OCI-LY7 (cell line): ENCODE measurements around the gene ITPKB. TPM values are rescaled to one million over a fixed set of nuclear protein-coding genes. Genes with fewer than 3 reads are reported as not detected.

Experiments used
- BruUV-seq: library from RNA; stranded (reverse); fragments of 400-500 nt; replicated peaks from 2 replicates; lab custom pipeline; 2021; lab: Mats Ljungman, UMichigan
- CTCF ChIA-PET: fragments of 300-600 bp; sonication (Branson Sonifier 250); formaldehyde crosslinking; loops from one replicate; lab custom pipeline; 2022; ENCODE audit warnings: antibody characterized with exemption; ENCODE audit not compliant: unreplicated experiment; lab: Charles Lee
- POLR2A ChIA-PET: fragments of 300-600 bp; sonication (Branson Sonifier 250); formaldehyde crosslinking; loops from one replicate; lab custom pipeline; 2022; ENCODE audit warnings: antibody characterized with exemption; lab: Charles Lee
- DNase-seq: peaks from one replicate; pipeline ENCODE4 v3.0.0-alpha.2; 2015; ENCODE audit warnings: low spot score
- H2AFZ ChIP-seq: fragments of 200-600 bp; sonication (generic), shearing (Covaris generic); 2 replicates; pipeline ENCODE4 v1.6.1; 2014; ENCODE audit warnings: mild to moderate bottlenecking, antibody characterized with exemption, low read length, moderate library complexity
- H3K27ac ChIP-seq: fragments of 200-600 bp; sonication (generic); 2 replicates; pipeline ENCODE4 v1.5.1; 2014; ENCODE audit warnings: mixed run types, low read depth, mild to moderate bottlenecking, moderate library complexity, low read length, inconsistent platforms; ENCODE audit not compliant: poor library complexity, severe bottlenecking
- H3K36me3 ChIP-seq: fragments of 200-600 bp; sonication (generic); 2 replicates; pipeline ENCODE4 v1.6.1; 2014; ENCODE audit warnings: mild to moderate bottlenecking, antibody characterized with exemption, low read length, moderate library complexity, mixed read lengths; ENCODE audit not compliant: insufficient read depth
- H3K4me1 ChIP-seq: fragments of 200-600 bp; sonication (generic); 2 replicates; pipeline ENCODE4 v1.5.1; 2014; ENCODE audit warnings: mild to moderate bottlenecking, low read length; ENCODE audit not compliant: insufficient read depth, poor library complexity, severe bottlenecking
- H3K4me2 ChIP-seq: fragments of 200-600 bp; sonication (generic); 2 replicates; pipeline ENCODE4 v1.6.1; 2014; ENCODE audit warnings: mild to moderate bottlenecking, low read length
- H3K4me3 ChIP-seq: fragments of 200-600 bp; sonication (generic); 2 replicates; pipeline ENCODE4 v1.5.1; 2014; ENCODE audit warnings: mild to moderate bottlenecking, low read depth, low read length; ENCODE audit not compliant: poor library complexity, severe bottlenecking
- H3K79me2 ChIP-seq: fragments of 200-600 bp; sonication (generic); 2 replicates; pipeline ENCODE4 v1.6.1; 2016; ENCODE audit warnings: low read depth, mild to moderate bottlenecking, low read length, moderate library complexity, mixed read lengths; ENCODE audit not compliant: insufficient read depth
- H3K9me2 ChIP-seq: fragments of 200-600 bp; sonication (generic); 2 replicates; pipeline ENCODE4 v1.6.1; 2016; ENCODE audit warnings: mild to moderate bottlenecking, low read length, mixed read lengths; ENCODE audit not compliant: insufficient read depth
- H3K9me3 ChIP-seq: fragments of 200-600 bp; sonication (generic); 2 replicates; pipeline ENCODE4 v1.6.1; 2014; ENCODE audit warnings: mild to moderate bottlenecking, mixed run types, low read length, mixed read lengths
- H4K20me1 ChIP-seq: fragments of 200-600 bp; sonication (generic); 2 replicates; pipeline ENCODE4 v1.6.1; 2014; ENCODE audit warnings: mild to moderate bottlenecking, antibody characterized with exemption, low read length, moderate library complexity, mixed read lengths; ENCODE audit not compliant: insufficient read depth
- CTCF ChIP-seq: fragments of 200-600 bp; sonication (generic); conservative IDR thresholded peaks from 2 replicates; pipeline ENCODE4 v1.5.1; 2014; ENCODE audit warnings: mild to moderate bottlenecking, antibody characterized with exemption, low read length, moderate library complexity, mixed read lengths
- EZH2phosphoT487 ChIP-seq: fragments of 200-600 bp; sonication (generic); IDR thresholded peaks from 2 replicates; pipeline ENCODE4 v1.6.1; 2018; ENCODE audit warnings: low read depth, borderline replicate concordance, mild to moderate bottlenecking, mixed run types, antibody characterized with exemption, low read length, moderate library complexity, mixed read lengths
- intact Hi-C: fragments of 100-400 bp; cut with micrococcal nuclease; formaldehyde crosslinking; loops from one replicate; pipeline ENCODE4 v1.10.0; 2022; ENCODE audit not compliant: unreplicated experiment
- total RNA-seq, 2 experiments: library from RNA; depleted of rRNA in 1 of 2; stranded (reverse); fragments of >200 nt in 1 of 2; shearing (Covaris generic) in 1 of 2; gene quantifications; 2 replicates each; pipeline ENCODE4 v1.2.3, GENCODE V29; 2014 to 2022

The ITPKB gene
- total RNA-seq, 2 experiments from 2014 or later: 20.5 to 33.3 TPM

GRCh38 chr1:226628612-226629155, 110.4 kb downstream of the ITPKB start:
- no peaks in the 10 kb centered on the region for H3K9me2 ChIP-seq
- no peaks in the 10 kb centered on the region for H3K79me2 ChIP-seq
- H4K20me1 ChIP-seq: no peaks in the 10 kb centered on the region
- no peak overlapping the region for H3K4me2 ChIP-seq
- POLR2A ChIA-PET: interaction anchor here (0.6 kb wide), 2 partner anchors 100 to 201 kb away, joined by 5 to 6 read pairs; no protein-coding TSS in a partner anchor
- H3K36me3 ChIP-seq: peaks cover 12% of the 10 kb centered on the region; the same call in 1 of the 2 replicates
- H2AFZ ChIP-seq: no peak overlapping the region
- no peak for TF ChIP-seq CTCF
- H3K27ac ChIP-seq: no peak overlapping the region
- BruUV-seq: no TSS peak
- no peak for DNase-seq
- intact Hi-C loops: no loop called here
- H3K4me1 ChIP-seq: peaks cover 22% of the 10 kb centered on the region
- no peak overlapping the region for H3K4me3 ChIP-seq
- no peaks in the 10 kb centered on the region for H3K9me3 ChIP-seq
- CTCF ChIA-PET: no interaction called here

DNA sequence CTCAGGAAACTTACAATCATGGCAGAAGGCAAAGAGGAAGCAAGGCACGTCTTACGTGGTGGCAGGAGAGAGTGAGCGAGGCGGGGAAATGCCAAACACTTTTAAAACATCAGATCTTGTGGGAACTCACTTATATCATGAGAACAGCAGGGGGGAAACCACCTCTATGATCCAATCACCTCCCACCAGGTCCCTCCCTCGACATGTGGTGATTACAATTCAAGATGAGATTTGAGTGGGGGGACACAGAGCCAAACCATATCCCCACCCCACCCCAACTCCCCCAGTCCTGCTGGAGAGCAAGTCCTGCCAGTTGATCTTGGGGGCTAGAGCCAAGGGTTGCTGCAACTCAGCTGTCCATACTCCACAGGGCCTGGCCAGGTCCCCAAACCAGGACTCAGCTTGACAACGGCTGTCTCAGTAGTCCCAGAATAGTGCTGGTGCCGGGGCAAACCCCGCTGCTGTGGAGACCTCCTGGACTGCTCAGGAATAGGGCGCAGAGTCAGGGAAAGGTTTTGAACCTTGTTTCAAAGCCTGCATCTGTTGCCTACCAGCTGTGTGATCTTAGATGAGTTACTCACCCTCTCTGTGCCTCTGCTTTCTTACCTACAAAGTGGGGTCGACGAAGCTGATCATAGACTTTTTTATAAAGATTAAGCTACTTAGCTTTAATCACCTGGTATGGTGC, 111.0 kb downstream of the ITPKB start:
- no peaks in the 10 kb centered on the region for H3K79me2 ChIP-seq
- no peak overlapping the region for H3K4me2 ChIP-seq
- no peak overlapping the region for H3K27ac ChIP-seq
- no peak overlapping the region for H3K4me3 ChIP-seq
- no peak overlapping the region for H2AFZ ChIP-seq
- H3K9me3 ChIP-seq: no peaks in the 10 kb centered on the region
- no peaks in the 10 kb centered on the region for H3K9me2 ChIP-seq
- TF ChIP-seq CTCF: no peak
- TF ChIP-seq EZH2phosphoT487: no peak
- no peaks in the 10 kb centered on the region for H4K20me1 ChIP-seq
- intact Hi-C loops: loop anchor here (2.0 kb wide), 1 partner anchor 201 kb away; no protein-coding TSS in a partner anchor
- no peak for DNase-seq
- H3K4me1 ChIP-seq: peaks cover 16% of the 10 kb centered on the region
- ChIA-PET CTCF (no interaction called here), POLR2A (no interaction called here)
- no TSS peak for BruUV-seq
- H3K36me3 ChIP-seq: peaks cover 6% of the 10 kb centered on the region; the same call in 1 of the 2 replicates
